CD4-positive, alpha-beta T cell treated with Interleukin-15 for 1 hour (primary cell): ENCODE data around the gene PLAC9.
"Not testable (repeated sequence)": the region's sequence is repeated elsewhere in the genome, so short reads cannot be mapped to it uniquely, and the experiment has no call there.

ENCODE experiments used
- DNase-seq: peaks from one replicate; pipeline ENCODE4 v3.0.0-alpha.2; 2020

The PLAC9 gene

GRCh38 chr10:80140251-80140650 lies 7.7 kb downstream of the PLAC9 start:
- no peak for DNase-seq

GRCh38 chr10:80141696-80142460 lies 9.3 kb downstream of the PLAC9 start:
- DNase-seq: no peak

GRCh38 chr10:80144067-80144695 lies 11.7 kb downstream of the PLAC9 start:
- DNase-seq: peak; percentile 29

- DNase-seq: no peak
These were observed 12.2 kb downstream of the PLAC9 start for GRCh38 chr10:80144696-80145131.

DNA sequence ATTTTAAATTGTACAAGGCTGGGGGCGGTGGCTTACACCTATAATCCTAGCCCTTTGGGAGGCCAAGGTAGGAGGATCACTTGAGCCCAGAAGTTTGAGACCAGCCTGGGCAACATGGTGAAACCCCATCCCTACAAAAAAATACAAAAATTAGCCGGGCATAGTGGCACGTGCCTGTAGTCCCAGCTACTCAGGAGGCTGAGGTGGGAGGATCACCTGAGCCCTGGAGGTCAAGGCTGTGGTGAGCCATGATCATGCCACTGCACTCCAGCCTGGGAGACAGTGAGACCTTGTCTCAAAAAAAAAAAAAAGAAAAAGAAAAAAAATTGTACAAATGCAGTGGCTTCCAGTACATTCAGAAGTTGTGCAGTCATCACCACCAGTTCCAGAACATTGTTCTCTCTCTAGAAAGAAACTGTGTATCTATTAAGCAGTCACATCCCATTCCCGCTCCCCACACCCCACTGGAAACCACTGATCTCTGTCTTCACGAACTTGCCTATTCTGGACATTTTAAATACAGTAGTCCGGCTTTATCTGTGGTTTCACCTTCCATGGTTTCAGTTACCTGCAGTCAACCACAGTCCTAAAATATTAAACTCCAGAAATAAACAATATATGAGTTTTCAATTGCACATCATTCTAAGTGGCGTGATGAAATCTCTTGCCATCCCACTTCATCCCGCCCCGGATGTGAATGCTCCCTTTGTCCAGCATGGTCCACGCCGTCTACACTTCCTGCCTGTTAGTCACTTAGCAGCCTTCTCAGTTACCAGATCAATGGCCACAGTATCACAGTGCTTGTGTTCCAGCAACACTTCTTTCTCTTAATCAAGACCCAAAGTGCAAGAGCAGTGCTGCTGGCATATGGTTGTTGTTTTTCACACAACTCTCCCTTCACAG lies 13.1 kb downstream of the PLAC9 start:
- DNase-seq: not testable (repeated sequence)

- no peak for DNase-seq
These were observed 14.4 kb downstream of the PLAC9 start for GRCh38 chr10:80146918-80147317.

DNA sequence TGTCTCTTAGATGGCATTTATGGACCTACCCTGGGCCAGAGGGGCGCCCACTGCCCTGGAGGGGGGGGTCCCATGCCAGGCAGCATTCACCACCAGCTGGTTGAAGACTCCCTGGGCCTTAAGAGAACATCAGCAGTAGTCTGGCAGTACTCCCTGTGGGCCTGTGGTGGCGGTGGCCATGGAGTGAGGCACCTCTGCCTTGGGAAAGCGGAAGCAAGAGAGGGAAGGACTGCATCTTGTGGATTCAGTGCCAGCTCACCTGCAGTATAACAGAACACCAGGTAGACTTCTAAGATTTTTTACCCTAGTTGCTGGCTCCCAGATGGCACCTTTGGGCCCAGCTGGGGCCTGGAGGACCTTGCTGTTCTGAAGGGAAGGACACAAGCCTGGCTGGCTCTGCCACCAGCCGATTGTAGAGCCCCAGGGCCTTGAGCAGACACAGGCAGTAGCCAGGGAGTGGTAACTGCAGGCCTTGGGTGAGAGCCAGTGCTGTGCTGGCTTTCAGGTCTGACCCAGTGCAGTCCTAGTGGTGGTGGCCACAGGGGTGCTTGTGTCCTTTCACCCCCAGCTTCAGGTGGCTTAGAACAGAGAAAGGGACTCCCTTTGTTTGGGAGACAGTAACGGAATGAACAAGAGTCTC lies 15.8 kb downstream of the PLAC9 start:
- no peak for DNase-seq

GRCh38 chr10:80149123-80149522 lies 16.6 kb downstream of the PLAC9 start:
- no peak for DNase-seq

DNA sequence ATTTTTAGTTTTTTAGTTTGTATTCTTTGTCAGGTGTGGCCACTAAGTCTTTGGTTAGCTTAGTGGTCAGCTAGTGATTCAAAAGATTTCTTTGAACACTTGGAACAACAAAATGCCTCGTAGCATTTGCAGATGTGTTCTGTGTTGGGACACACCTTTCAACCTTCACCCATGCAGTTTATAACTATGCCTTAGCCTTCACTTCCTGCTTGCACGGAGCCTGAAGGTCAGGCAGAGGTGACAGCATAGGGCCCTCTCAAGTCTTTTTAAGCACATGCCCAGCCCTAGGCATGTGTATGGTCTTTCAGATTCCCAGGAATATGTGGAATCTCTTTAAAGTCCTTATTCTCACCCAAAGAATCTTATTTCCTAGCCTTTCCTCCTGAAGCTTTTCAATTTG lies 17.6 kb downstream of the PLAC9 start:
- DNase-seq: no peak

DNA sequence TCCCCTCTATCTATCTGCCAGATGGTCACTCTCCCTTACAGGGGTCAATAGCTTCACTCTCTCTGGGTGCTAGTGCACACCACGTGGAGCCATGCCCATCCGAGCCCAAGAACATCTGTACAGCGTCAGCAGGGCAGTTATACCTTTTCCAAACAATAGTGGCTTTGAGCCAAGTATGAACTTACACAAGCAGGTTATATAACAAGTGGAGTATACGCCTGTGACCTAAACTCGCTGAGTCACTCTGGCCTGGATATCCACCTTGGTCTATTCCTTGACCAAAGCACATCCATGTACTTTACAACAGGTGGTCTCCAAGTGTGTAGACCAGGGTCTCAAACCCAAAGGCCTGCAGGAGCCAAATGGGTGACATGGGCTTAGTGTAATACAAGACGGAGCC lies 20.3 kb downstream of the PLAC9 start:
- no peak for DNase-seq

DNA sequence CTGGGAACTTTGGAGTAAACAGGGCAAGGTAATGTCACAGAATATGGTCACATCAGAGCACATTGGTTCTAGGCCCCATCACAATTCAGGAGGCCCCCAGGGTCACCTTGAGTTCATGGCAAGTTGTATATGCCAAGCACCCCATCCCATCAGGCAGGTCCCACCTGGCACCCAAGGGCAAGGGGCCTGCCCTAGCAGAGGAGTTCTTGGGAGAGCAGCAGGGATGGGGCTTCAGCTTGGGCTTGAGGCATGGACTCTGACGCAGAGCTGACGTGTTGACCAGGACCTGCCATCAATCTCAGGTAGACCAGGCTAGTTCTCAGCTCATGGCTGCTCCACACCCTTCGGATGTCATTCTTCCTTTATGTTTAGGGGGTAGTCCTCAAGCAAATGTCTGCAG lies 20.9 kb downstream of the PLAC9 start:
- DNase-seq: no peak

GRCh38 chr10:80154626-80154977 lies 22.1 kb downstream of the PLAC9 start:
- no peak for DNase-seq

DNA sequence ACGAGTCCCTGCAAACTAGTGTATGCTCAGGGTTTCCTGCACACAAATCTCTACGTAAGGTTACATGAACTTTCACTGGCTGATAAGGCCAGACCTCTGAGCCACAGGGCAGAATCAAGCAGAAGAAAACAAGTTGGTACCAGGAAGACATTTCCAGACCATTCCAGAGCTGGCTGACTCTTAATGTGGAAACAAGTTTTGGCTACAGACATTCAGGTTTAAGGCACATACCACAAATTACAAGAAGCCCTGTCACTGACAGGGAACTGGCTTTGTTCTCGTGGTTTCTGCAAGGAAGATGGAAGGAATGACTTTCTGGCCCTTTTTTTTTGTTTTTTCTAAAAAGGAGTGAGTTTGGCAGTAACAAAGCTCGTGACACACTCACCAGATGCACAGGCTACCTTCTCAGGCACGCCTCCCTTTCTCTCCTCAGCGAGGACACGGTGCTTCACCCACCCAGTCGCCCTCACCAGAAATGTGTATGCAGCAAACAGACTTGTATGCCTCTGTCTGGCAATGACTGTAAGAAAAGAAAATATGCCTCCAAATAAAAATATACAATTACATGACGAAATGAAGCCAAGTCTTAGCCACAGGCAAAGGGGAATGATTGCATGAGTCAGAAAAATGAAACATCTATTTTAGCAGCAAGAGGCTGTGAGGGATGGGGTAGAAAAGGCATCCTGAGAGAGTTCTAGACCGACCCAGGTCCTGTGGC lies 22.6 kb downstream of the PLAC9 start:
- no peak for DNase-seq

DNA sequence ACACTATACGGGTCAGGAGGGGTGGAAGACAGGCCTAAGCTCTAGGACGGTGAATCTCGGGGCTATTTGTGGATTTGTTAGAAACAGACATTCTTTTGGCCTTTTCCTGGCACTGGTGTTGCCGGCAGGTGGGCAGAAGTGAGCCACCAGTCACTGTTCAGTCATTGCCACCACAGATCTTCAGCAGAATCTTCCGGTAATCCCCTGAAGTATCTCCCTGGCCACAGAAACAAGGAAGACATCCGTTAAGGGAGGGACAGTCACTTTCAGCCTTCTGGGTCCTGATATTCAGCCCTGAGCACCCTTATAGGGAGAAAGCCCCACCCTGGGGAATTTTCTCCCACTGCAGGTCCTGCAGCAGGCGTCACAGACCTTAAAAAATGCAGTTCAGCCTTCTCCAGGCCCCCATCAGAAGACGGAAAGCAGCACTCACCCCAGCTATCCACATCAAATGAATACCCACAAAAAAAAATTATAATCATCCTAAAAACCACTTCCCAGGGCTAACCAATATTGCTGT lies 23.2 kb downstream of the PLAC9 start:
- no peak for DNase-seq

DNA sequence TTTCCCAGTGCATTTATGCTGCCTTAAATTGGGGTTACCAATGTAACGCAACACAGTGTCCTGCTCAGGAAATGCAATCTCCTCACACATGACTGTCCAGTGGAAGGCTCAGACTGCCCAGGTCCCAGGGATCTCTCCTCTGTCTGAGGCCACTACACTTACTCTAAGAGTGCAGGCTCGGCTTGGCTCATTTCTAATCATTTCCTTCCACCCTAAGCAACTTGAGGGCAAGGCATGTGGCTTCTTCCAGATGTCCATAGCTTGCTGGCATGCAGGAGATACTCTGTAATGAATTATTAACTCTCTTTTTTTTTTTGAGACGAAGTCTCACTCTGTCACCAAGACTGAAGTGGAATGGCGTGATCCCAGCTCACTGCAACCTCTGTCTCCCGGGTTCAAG lies 23.7 kb downstream of the PLAC9 start:
- DNase-seq: no peak

DNA sequence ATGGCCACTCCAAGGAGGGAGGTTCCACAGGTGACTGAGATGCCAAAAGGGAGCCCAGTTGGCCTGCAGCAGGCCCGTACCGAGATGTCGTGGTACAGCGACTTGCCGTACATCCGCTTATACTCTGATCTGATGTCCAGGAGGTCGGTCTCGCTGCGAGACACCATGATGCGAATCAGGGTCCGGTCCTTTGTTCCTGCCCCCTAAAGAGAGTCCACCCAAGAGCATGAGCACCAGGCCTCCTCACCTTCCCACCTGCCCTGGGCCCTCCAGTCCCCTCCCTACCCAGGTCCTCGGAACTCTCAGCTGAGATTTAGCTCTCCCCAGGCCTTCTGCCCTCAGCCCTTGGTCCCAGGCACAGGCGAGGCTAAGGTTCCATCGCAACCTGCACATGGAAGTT lies 25.0 kb downstream of the PLAC9 start:
- DNase-seq: no peak

DNA sequence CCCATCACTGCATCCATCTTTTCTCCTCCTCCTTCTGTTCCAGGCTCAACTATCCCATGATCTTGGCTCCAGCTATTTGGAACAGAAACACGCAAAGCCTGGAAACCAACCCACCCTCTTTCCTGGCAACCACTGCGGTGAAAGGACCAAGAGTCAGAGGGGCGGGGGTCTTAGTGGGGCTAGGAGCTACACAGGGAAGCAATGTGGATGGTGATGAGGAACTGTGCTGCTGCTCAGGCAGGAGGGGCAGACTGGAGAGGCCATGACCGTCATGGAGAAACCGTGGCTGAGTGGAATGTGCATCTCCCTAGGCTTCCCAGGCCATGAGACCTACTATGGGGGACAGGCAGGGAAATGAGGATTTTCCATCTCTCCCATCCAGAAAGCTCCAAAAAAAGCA lies 25.6 kb downstream of the PLAC9 start:
- no peak for DNase-seq

DNA sequence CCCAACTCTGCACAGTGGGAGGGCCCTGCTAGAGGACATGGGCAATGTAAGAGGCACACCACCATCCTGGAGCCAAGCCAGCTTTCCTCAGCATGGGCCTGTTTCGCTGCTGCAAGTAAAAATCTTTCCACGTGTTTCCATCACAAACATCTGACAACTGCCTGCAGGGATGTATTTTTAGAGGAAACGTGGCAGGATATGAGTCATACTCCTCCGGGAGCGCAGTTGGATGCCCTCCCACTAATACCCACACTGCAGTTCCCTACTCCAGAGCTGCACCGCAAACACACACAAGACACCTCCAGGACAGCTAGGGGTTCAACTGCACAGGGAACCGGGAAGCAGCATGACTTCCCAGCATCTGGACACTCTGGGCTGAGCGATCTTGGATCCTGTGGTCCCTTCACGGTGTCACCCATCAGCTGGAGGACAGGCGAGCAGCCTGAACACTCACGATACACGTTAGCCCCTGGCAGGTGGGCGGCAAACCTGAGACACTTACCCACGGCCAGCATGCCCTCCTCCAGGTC lies 26.1 kb downstream of the PLAC9 start:
- DNase-seq: no peak

- DNase-seq: no peak
These were observed 26.8 kb downstream of the PLAC9 start for GRCh38 chr10:80159166-80159873.

- DNase-seq: no peak
These were observed 28.1 kb downstream of the PLAC9 start for GRCh38 chr10:80160361-80161320.
